GM10266 (cell line): ENCODE data around the gene CLDN25.
A peak's percentile ranks its signal among the peaks of the same experiment; 100 is the strongest.

ENCODE experiments used
- DNase-seq: peaks from one replicate; pipeline ENCODE4 v3.0.0; 2012; ENCODE audit errors: extremely low spot score
- TF ChIP-seq, protein P1 (sequence below): IDR thresholded peaks from 2 replicates; pipeline ENCODE4 v1.5.1; 2012; ENCODE audit warnings: mild to moderate bottlenecking, low read depth; ENCODE audit not compliant: control insufficient read depth, insufficient read depth; ENCODE audit errors: missing control alignments

CLDN25 gene

DNA sequence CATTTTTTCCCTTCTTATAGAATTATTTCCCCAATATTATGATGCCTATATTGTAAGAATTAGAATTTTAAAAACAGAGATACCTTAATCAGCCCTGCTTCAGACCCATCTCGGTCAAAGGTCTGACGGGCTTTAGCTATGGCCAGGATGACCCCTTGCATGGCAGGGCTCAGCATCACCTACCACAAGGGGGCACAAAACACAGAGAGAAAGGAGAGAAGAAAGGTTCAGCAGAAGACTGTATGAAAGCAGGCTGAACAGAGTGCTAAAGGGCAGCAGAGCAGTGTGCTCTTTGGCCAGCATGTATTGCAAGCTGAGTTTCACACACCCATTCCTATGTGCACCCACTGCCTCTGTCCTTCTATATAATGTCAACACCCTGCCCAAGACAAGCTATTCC is 26.8 kb downstream of the CLDN25 start:
- no peak for DNase-seq
- TF ChIP-seq, protein P1, sequence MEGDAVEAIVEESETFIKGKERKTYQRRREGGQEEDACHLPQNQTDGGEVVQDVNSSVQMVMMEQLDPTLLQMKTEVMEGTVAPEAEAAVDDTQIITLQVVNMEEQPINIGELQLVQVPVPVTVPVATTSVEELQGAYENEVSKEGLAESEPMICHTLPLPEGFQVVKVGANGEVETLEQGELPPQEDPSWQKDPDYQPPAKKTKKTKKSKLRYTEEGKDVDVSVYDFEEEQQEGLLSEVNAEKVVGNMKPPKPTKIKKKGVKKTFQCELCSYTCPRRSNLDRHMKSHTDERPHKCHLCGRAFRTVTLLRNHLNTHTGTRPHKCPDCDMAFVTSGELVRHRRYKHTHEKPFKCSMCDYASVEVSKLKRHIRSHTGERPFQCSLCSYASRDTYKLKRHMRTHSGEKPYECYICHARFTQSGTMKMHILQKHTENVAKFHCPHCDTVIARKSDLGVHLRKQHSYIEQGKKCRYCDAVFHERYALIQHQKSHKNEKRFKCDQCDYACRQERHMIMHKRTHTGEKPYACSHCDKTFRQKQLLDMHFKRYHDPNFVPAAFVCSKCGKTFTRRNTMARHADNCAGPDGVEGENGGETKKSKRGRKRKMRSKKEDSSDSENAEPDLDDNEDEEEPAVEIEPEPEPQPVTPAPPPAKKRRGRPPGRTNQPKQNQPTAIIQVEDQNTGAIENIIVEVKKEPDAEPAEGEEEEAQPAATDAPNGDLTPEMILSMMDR = peak; percentile 68

- TF ChIP-seq, protein P1 = no peak
- no peak for DNase-seq
These were observed 29.3 kb downstream of the CLDN25 start for GRCh38 chr11:113808931-113809330.

DNA sequence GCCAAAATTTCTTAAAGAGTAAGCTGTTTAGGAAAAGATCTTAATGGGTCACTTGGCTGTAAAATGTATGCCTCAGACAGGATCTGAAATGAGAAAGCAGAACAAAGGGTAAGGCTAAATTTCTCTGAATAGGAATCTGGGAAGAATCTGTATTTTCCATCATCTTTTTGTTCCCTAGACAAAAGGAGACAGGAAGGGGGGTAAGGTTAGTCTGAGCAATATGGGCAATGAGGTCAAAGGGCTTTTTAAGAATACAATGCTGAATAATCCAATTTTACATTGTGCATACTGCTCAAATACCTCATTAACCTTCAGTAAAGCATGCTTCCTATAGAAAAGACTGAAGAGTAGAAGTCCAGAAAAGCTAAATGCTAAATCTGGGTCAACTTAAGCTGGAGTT is 34.6 kb downstream of the CLDN25 start:
- TF ChIP-seq, protein P1 = no peak
- DNase-seq = no peak

DNA sequence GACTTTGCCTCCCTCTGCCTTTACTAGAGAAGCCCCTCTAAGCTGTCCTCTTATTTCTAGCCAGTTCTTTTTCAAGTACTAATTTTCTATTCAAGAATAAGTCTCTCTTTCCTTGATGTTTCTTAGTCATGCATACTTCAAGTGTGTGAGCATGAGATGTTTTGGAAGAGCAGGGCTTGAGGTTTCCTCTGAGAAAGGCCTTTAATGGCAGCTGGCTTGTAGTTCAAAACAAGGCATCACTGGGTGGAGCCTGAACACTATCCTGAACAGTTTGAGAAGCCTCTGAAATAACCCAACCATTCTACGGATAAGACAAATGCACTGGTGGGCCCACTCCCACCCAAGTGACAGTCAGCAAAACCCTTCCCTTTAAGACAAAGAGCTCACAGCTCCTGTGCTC is 37.6 kb downstream of the CLDN25 start:
- no peak for DNase-seq

GRCh38 chr11:113817626-113818025 is 38.0 kb downstream of the CLDN25 start:
- TF ChIP-seq, protein P1 = no peak
- DNase-seq = no peak

More for the DNA sequence above, 37.6 kb downstream of the CLDN25 start:
- TF ChIP-seq, protein P1 = no peak

GRCh38 chr11:113818426-113818825 is 38.8 kb downstream of the CLDN25 start:
- TF ChIP-seq, protein P1 = no peak
- no peak for DNase-seq

GRCh38 chr11:113827477-113827876 is 47.9 kb downstream of the CLDN25 start:
- TF ChIP-seq, protein P1 = no peak
- DNase-seq = no peak
